GM21717 (cell line): ENCODE data around the gene GMDS.

Source experiments
- ATAC-seq: cut with Tn5 transposase; IDR thresholded peaks from one replicate; pipeline ENCODE4 v1.9.1; 2021; ENCODE audit warnings: mild to moderate bottlenecking, moderate library complexity; ENCODE audit not compliant: unreplicated experiment

The GMDS gene

GRCh38 chr6:1786455-1787453 lies 458.7 kb downstream of the GMDS start:
- ATAC-seq: no peak

GRCh38 chr6:1784422-1784884 lies 461.0 kb downstream of the GMDS start:
- ATAC-seq: no peak

- no peak for ATAC-seq
Measured at GRCh38 chr6:1781817-1782184, 463.6 kb downstream of the GMDS start.

GRCh38 chr6:1781152-1781816 lies 464.1 kb downstream of the GMDS start:
- no peak for ATAC-seq

- no peak for ATAC-seq
Measured at GRCh38 chr6:1780251-1780867, 465.0 kb downstream of the GMDS start.

GRCh38 chr6:1778686-1779235 lies 466.6 kb downstream of the GMDS start:
- no peak for ATAC-seq

GRCh38 chr6:1777921-1778685 lies 467.3 kb downstream of the GMDS start:
- ATAC-seq: no peak

GRCh38 chr6:1775441-1775840 lies 470.0 kb downstream of the GMDS start:
- no peak for ATAC-seq

GRCh38 chr6:1774226-1774915 lies 471.0 kb downstream of the GMDS start:
- ATAC-seq: no peak

- no peak for ATAC-seq
Measured at GRCh38 chr6:1773700-1774099, 471.7 kb downstream of the GMDS start.

- no peak for ATAC-seq
Measured at GRCh38 chr6:1770968-1771723, 474.3 kb downstream of the GMDS start.

GRCh38 chr6:1770435-1770843 lies 475.0 kb downstream of the GMDS start:
- ATAC-seq: no peak

- no peak for ATAC-seq
Measured at GRCh38 chr6:1767481-1768246, 477.7 kb downstream of the GMDS start.

GRCh38 chr6:1766654-1767053 lies 478.8 kb downstream of the GMDS start:
- no peak for ATAC-seq

GRCh38 chr6:1765160-1765903 lies 480.1 kb downstream of the GMDS start:
- ATAC-seq: no peak

GRCh38 chr6:1764397-1764987 lies 480.9 kb downstream of the GMDS start:
- ATAC-seq: no peak

- ATAC-seq: no peak
Measured at GRCh38 chr6:1763404-1763803, 482.0 kb downstream of the GMDS start.
